Keratinocyte (primary cell): ENCODE measurements around the gene PLEKHH1. TPM values are rescaled to one million over a fixed set of nuclear protein-coding genes. Genes with fewer than 3 reads are reported as not detected.

Source experiments
- DNase-seq: peaks from one replicate; pipeline ENCODE4 v3.0.0-alpha.2; 2011; ENCODE audit warnings: low read depth, missing footprints, low spot score
- FAIRE-seq: peaks from 2 replicates; lab custom pipeline; 2011; peaks lifted over from hg19 to GRCh38; lab: Jason Lieb, UNC
- H2AFZ ChIP-seq: 2 replicates; pipeline ENCODE4 v1.6.0; 2012; ENCODE audit warnings: low read length, control low read depth, inconsistent platforms; ENCODE audit not compliant: control insufficient read depth
- H3K27ac ChIP-seq: 2 replicates; pipeline ENCODE4 v1.5.1; 2011; ENCODE audit warnings: low read length; ENCODE audit not compliant: control insufficient read depth, insufficient read depth
- H3K27me3 ChIP-seq: 3 replicates; pipeline ENCODE4 v1.6.0; 2011; ENCODE audit warnings: low read length; ENCODE audit not compliant: control insufficient read depth, insufficient read depth; ENCODE audit errors: extremely low read depth
- H3K36me3 ChIP-seq, 2 experiments: 2 replicates in 1 of 2; 3 replicates in 1 of 2; pipeline ENCODE4 v1.5.1; 2011; ENCODE audit warnings: low read length in 2 of 2, mild to moderate bottlenecking in 1 of 2; ENCODE audit not compliant: control insufficient read depth in 2 of 2, insufficient read depth in 2 of 2; ENCODE audit errors: extremely low read depth in 1 of 2
- H3K4me1 ChIP-seq: 3 replicates; pipeline ENCODE4 v1.5.1; 2011; ENCODE audit warnings: low read length; ENCODE audit not compliant: control insufficient read depth, insufficient read depth; ENCODE audit errors: extremely low read depth
- H3K4me2 ChIP-seq: 3 replicates; pipeline ENCODE4 v1.6.0; 2011; ENCODE audit warnings: low read depth, low read length; ENCODE audit not compliant: control insufficient read depth, insufficient read depth; ENCODE audit errors: extremely low read depth
- H3K4me3 ChIP-seq, 3 experiments: fragments of 200-600 bp in 1 of 3; sonication (generic) in 1 of 3; 2 replicates in 2 of 3; 3 replicates in 1 of 3; pipeline ENCODE4 v1.5.1; 2011 to 2016; ENCODE audit warnings: low read length in 3 of 3, mild to moderate bottlenecking in 3 of 3, control low read depth in 2 of 3, inconsistent platforms in 1 of 3, low read depth in 1 of 3, mixed read lengths in 1 of 3, mixed run types in 1 of 3, moderate library complexity in 1 of 3; ENCODE audit not compliant: control insufficient read depth in 2 of 3, insufficient read depth in 2 of 3; ENCODE audit errors: extremely low read depth in 1 of 3
- H3K79me2 ChIP-seq: 2 replicates; pipeline ENCODE4 v1.6.0; 2012; ENCODE audit warnings: low read length; ENCODE audit not compliant: control insufficient read depth, insufficient read depth
- H3K9ac ChIP-seq: 3 replicates; pipeline ENCODE4 v1.6.0; 2011; ENCODE audit warnings: low read length; ENCODE audit not compliant: control insufficient read depth, insufficient read depth; ENCODE audit errors: extremely low read depth
- H3K9me1 ChIP-seq: 3 replicates; pipeline ENCODE4 v1.6.0; 2011; ENCODE audit warnings: low read length; ENCODE audit not compliant: control insufficient read depth, insufficient read depth; ENCODE audit errors: extremely low read depth
- H3K9me3 ChIP-seq: 2 replicates; pipeline ENCODE4 v1.5.1; 2012; ENCODE audit warnings: low read depth, low read length; ENCODE audit not compliant: control insufficient read depth
- H4K20me1 ChIP-seq: 3 replicates; pipeline ENCODE4 v1.6.0; 2011; ENCODE audit warnings: low read length; ENCODE audit not compliant: control insufficient read depth, insufficient read depth; ENCODE audit errors: extremely low read depth
- CTCF ChIP-seq, 3 experiments: IDR thresholded peaks in 1 of 3; conservative IDR thresholded peaks in 1 of 3; optimal IDR thresholded peaks in 1 of 3; 2 replicates in 2 of 3; 3 replicates in 1 of 3; pipeline versions ENCODE3 to v1.5.1; 2011; ENCODE audit warnings: low read length in 3 of 3, mild to moderate bottlenecking in 3 of 3, moderate library complexity in 2 of 3, control low read depth in 1 of 3, inconsistent platforms in 1 of 3; ENCODE audit not compliant: insufficient read depth in 2 of 3; ENCODE audit errors: extremely low read depth in 1 of 3
- EZH2 ChIP-seq: IDR thresholded peaks from one replicate; pipeline ENCODE4 v1.6.1; 2012; ENCODE audit warnings: inconsistent platforms, mild to moderate bottlenecking, low read length, moderate library complexity
- dilution Hi-C: fragments of 300-500 bp; cut with MboI; formaldehyde crosslinking; loops from one replicate; pipeline ENCODE4 v1.7.0; 2020; ENCODE audit warnings: low sequenced_read_pairs; ENCODE audit not compliant: extremely low pct_ligation_motif_present
- polyA plus RNA-seq, 5 experiments: library from polyadenylated mRNA; depleted of rRNA in 3 of 5; stranded (reverse) in 3 of 5; stranded (forward) in 1 of 5; unstranded in 1 of 5; fragments of >200 nt; gene quantifications; 1 replicate in 1 of 5; 2 replicates in 3 of 5; 3 replicates in 1 of 5; pipeline versions ENCODE4 v1.2.1 to v1.2.3, GENCODE V29; 2011 to 2012; ENCODE audit warnings: missing spikeins in 2 of 5, low read depth in 1 of 5, low replicate concordance in 1 of 5

Gene PLEKHH1
- polyA plus RNA-seq, 1 donor (not counting 4 experiments of a cell fraction or from before 2014, with no cell fraction given): 4.4 TPM

- H3K27me3 ChIP-seq: no peaks in the 10 kb centered on the region
- peaks cover 3 to 8% of the 10 kb centered on the region in 2 experiments for H3K36me3 ChIP-seq
- no peak overlapping the region for H3K27ac ChIP-seq
- H2AFZ ChIP-seq: no peak overlapping the region
- H3K4me1 ChIP-seq: peaks cover 3% of the 10 kb centered on the region
- TF ChIP-seq CTCF (optimal IDR thresholded peaks at IDR 0.05 in 1 of 3, IDR thresholded peaks at IDR 0.05 in 1 of 3, conservative IDR thresholded peaks at IDR 0.05 in 1 of 3; ENCODE audit: extremely low read depth in 1 of 3, insufficient read depth in 2 of 3, low read length in 3 of 3): no peak
- TF ChIP-seq EZH2: no peak
- no peak overlapping the region for H3K4me2 ChIP-seq
- H3K9me3 ChIP-seq: no peaks in the 10 kb centered on the region
- no peaks in the 10 kb centered on the region for H4K20me1 ChIP-seq
- DNase-seq (no peak), FAIRE-seq (no peak)
- H3K4me3 ChIP-seq: no peak overlapping the region
- no peaks in the 10 kb centered on the region for H3K9me1 ChIP-seq
- H3K9ac ChIP-seq: no peak overlapping the region
- H3K79me2 ChIP-seq: no peaks in the 10 kb centered on the region
- dilution Hi-C loops: no loop called here
These were observed 34.6 kb downstream of the PLEKHH1 start for GRCh38 chr14:67567654-67568053.

- Histone ChIP-seq H3K79me2 (no peaks in the 10 kb centered on the region), H3K4me1 (peaks cover 2% of the 10 kb centered on the region), H2AFZ (no peak overlapping the region), H4K20me1 (no peaks in the 10 kb centered on the region), H3K9ac (no peak overlapping the region), H3K9me1 (no peaks in the 10 kb centered on the region), H3K4me3 (no peak overlapping the region), H3K9me3 (no peaks in the 10 kb centered on the region), H3K27ac (no peak overlapping the region), H3K4me2 (no peak overlapping the region), H3K27me3 (no peaks in the 10 kb centered on the region), H3K36me3 (peaks cover 0 to 3% of the 10 kb centered on the region in 2 experiments)
- FAIRE-seq (no peak), DNase-seq (no peak)
- dilution Hi-C loops: no loop called here
- TF ChIP-seq CTCF (optimal IDR thresholded peaks at IDR 0.05 in 1 of 3, IDR thresholded peaks at IDR 0.05 in 1 of 3, conservative IDR thresholded peaks at IDR 0.05 in 1 of 3; ENCODE audit: extremely low read depth in 1 of 3, insufficient read depth in 2 of 3, low read length in 3 of 3): no peak
These were observed 36.0 kb downstream of the PLEKHH1 start for GRCh38 chr14:67569011-67569650.
